GM23248 (cell line): ENCODE data around the gene GATM.
"Not testable (repeated sequence)": the region's sequence is repeated elsewhere in the genome, so short reads cannot be mapped to it uniquely, and the experiment has no call there.

Source experiments
- EZH2 ChIP-seq: fragments of 200-600 bp; sonication (generic); IDR thresholded peaks from 2 replicates; pipeline ENCODE4 v1.6.1; 2018; ENCODE audit warnings: antibody characterized with exemption, mild to moderate bottlenecking; ENCODE audit not compliant: insufficient read depth, poor library complexity, severe bottlenecking
- EZH2phosphoT487 ChIP-seq: fragments of 200-600 bp; sonication (generic); IDR thresholded peaks from 2 replicates; pipeline ENCODE4 v1.6.1; 2018; ENCODE audit warnings: antibody characterized with exemption, moderate library complexity, mild to moderate bottlenecking, low read depth; ENCODE audit not compliant: insufficient read depth

GRCh38 chr15:45314117-45314516 lies 64.2 kb downstream of the GATM start:
- not testable (repeated sequence) for TF ChIP-seq EZH2, EZH2phosphoT487
